Stimulated activated CD8-positive, alpha-beta memory T cell treated with anti-CD3 and anti-CD28 coated beads, Interleukin-12 subunit alpha, Interleukin-12 subunit beta, amount 100 ng/mL, for 4 hours (primary cell): ENCODE measurements around the gene DDC.

Experiments used
- DNase-seq: peaks from one replicate; pipeline ENCODE4 v3.0.0-alpha.2; 2020; ENCODE audit warnings: low read depth

DDC gene, protein sequence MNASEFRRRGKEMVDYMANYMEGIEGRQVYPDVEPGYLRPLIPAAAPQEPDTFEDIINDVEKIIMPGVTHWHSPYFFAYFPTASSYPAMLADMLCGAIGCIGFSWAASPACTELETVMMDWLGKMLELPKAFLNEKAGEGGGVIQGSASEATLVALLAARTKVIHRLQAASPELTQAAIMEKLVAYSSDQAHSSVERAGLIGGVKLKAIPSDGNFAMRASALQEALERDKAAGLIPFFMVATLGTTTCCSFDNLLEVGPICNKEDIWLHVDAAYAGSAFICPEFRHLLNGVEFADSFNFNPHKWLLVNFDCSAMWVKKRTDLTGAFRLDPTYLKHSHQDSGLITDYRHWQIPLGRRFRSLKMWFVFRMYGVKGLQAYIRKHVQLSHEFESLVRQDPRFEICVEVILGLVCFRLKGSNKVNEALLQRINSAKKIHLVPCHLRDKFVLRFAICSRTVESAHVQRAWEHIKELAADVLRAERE

GRCh38 chr7:50564640-50565558, at the start of gene DDC:
Gene DDC (minus strand): TSS chr7:50565405. CDS start chr7:50544085, 21,320 bp downstream.
- DNase-seq: no peak

- no peak for DNase-seq
Observed at GRCh38 chr7:50613473-50613872, 48.3 kb upstream of the DDC start.

GRCh38 chr7:50612704-50613103, 47.5 kb upstream of the DDC start:
- DNase-seq: no peak

- DNase-seq: no peak
Observed at GRCh38 chr7:50610521-50611277, 45.5 kb upstream of the DDC start.

DNA sequence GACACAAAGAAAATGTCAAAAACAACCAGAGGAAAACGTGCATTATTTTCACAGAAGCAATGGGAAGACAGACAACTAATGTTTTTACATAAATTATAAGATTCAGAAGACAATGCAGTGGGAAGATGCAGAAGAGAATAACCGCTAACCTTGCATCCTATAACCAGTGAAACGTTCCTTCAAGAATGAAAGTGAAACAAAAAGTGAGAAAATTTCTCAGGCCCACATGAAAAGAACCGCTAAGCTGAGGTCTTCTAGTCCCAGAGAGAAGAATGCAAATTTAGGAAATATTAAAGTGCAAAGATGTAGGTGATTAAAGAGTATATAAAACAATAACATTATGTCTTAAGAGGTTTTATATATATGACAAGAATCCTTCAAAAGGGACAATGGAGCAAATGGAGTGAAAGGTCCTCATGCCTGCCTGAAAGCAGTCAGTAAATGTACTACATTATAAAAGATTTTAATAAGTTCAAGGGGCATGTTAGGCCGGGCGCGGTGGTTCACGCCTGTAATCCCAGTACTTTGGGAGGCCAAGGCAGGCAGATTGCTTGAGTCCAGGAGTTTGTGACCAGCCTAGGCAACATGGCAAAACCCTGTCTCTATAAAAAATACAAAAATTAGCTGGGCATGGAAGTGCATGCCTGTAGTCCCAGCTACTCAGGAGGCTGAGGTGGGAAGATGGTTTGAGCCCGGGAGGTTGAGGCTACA, 43.1 kb upstream of the DDC start:
- no peak for DNase-seq

DNA sequence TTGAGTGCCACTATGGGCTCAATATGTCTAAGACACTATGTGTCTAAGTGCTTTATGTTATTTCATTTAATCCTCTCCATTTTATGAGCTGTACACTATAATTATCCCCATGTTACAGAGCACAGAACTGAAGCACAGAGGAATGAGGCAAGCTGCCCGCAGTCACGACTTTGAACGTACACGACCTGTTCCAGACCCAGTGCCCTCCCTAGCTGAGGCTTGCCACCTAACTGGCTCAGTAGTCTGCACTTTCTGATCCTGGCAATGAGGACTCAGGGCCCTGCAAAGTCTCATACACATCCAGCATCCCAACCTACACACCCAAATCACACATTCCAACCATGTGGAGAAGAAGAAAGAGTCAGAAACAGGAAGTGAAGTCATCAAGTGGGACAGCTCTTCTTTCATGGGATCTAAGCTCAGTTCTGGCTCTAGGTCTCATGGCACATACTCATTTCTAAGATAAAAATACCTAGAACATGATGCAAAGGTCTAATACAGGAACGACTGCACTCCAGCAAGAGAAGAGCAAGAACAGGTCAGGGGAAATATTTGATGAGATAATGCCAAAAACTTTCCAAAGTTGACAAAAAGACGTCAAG, 42.4 kb upstream of the DDC start:
- no peak for DNase-seq

- DNase-seq: no peak
Observed at GRCh38 chr7:50605059-50605458, 39.9 kb upstream of the DDC start.

GRCh38 chr7:50603287-50603686, 38.1 kb upstream of the DDC start:
- DNase-seq: no peak

- DNase-seq: no peak
Observed at GRCh38 chr7:50599385-50599784, 34.2 kb upstream of the DDC start.

- no peak for DNase-seq
Observed at GRCh38 chr7:50598460-50599343, 33.5 kb upstream of the DDC start.

GRCh38 chr7:50596484-50596883, 31.3 kb upstream of the DDC start:
- DNase-seq: no peak

- no peak for DNase-seq
Observed at GRCh38 chr7:50595491-50596102, 30.4 kb upstream of the DDC start.

DNA sequence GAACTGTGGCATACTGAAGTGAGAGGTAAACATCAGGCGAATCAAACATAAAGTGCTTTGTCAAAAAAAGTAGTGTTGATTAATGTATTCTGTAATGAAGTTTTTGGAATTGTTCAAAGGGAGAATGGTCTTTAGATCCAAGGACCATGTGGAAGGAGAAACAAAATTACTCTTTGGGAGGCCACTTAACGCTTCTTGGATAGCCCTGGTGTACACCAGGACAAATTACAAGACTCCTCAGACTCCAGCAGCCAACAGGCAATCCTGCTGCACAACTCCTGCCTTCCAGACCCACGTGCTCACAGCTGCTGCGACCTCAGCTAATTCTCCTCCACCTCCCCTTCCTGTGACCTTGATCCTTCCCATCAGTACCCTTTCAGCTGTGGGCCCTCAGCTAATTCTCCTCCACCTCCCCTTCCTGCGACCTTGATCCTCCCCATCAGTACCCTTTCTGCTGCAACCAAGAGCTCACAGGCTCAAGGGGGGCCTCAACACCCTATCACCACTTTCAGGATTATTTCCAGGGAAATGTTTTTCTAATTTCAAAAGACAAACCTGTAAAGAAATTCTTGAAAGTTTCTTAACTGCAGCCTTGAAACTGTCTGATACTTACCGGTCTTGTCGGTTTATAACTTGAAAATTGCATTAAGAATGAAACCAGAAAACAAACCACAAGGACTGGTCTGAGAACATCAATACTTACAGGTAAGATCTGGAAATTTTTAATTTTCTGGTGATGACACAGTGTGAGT, 29.7 kb upstream of the DDC start:
- DNase-seq: no peak

DNA sequence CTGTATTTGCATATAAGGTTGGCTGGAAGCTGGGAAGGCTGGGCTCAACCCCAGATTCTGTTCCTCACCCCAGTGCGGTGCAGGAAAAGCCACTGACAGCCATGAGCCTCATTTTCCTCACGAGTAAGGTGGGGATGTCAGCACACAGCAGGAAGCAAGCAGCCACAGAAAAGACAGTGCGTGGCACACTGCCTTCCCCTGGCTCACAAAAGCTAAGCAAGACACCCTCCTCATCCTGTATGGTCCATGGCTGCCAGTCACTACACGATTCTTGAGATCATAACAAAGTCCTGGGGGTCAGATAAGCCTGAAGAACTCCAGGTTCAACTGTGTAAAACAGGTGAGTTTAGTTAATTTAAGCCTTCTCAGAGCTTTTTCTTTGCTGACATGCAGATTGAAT, 28.9 kb upstream of the DDC start:
- no peak for DNase-seq

DNA sequence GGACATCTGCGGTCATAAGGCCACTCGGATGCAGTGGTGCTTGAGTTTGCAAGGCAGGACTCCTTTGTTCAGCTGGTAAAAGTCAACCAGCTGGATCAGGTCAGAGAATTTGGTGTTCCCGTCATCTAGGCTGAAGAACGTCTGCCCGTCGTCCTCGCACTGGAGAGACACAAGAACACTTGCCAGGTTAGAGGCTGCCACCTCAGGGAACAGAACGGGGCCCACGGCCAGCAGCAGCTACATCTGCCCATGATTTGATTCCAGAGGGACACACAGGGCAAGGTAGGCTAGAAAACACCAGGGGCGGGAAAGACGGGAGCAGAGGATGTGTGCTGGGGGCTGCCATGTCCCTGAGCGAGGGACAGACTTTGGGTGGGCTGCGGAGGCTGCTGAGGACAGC, 27.7 kb upstream of the DDC start:
- DNase-seq: no peak

- no peak for DNase-seq
Observed at GRCh38 chr7:50591480-50592438, 26.6 kb upstream of the DDC start.

DNA sequence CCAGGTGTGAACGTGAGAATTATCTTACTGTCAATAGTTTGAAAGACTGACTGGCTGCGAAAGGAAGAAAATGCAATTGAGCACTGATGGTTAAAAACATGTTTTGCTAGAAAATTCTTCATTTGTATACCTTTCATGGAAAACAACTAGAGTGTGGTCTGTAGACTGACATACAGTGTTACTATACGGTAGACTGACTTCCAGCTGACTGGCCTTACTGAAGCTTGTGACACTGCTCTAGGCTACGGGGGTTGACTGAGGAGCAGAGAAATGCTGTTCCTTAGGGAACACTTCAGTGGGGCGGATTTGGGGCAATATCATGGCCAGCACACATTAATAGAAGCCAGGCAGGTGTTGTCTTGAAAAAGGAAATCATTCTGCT, 25.9 kb upstream of the DDC start:
- DNase-seq: no peak

DNA sequence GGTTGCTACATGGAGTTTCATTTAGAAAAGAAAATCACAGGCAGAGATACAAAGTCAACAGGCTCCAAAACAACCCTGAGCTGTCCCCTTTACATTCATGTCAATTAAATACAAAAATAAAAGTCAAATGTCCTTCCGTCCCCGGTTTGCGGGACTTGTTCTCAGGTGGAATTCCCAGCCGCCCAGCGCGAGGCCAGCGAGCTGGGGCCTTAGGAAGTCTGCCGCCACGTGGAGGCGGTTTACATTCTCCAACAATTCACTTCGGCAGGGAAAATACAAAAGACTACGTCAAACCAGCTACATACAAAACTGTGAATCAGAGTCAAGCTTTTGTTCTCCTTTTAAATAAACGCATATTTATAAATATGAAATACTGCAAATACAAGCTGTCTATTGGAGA, 25.3 kb upstream of the DDC start:
- no peak for DNase-seq
